AG09319 (cell line): Measurements from ENCODE around the gene FOXJ3.

ENCODE experiments used
- DNase-seq: peaks from one replicate; pipeline ENCODE4 v3.0.0-alpha.2; 2010; ENCODE audit warnings: low read depth; ENCODE audit errors: extremely low read depth
- CTCF ChIP-seq: IDR thresholded peaks from 2 replicates; pipeline ENCODE4 v1.5.1; 2011; ENCODE audit warnings: low read depth, mild to moderate bottlenecking, inconsistent platforms, low read length, moderate library complexity

FOXJ3 gene

DNA sequence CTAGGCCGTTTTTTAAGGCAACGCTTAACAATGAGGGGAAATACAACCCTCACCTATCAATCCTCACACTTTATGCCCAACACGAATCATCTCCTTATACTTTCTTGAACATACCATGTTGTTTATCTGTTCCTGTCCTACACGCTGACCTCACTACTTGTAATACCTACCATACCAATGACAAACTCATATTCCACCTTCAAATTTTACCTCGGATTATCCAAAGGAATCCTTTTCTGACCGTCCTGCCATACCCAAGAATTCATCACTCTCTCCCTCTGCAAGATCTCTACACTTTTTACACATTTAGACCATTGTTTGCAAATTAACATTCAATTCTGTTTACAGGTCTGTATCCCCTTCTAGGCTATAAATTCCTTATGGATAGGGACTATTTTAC lies 106.1 kb downstream of the FOXJ3 start:
- no peak for DNase-seq
- TF ChIP-seq CTCF, result no peak

GRCh38 chr1:42223036-42223435 lies 112.0 kb downstream of the FOXJ3 start:
- TF ChIP-seq CTCF, result no peak
- no peak for DNase-seq

- DNase-seq, result no peak
- TF ChIP-seq CTCF, result no peak
Observed at GRCh38 chr1:42221952-42222606, 113.0 kb downstream of the FOXJ3 start.

GRCh38 chr1:42221456-42221855 lies 113.6 kb downstream of the FOXJ3 start:
- no peak for DNase-seq
- no peak for TF ChIP-seq CTCF

- DNase-seq, result no peak
- no peak for TF ChIP-seq CTCF
Observed at GRCh38 chr1:42219627-42220026, 115.4 kb downstream of the FOXJ3 start.

- peak; percentile 11 for DNase-seq
- TF ChIP-seq CTCF, result no peak
Observed at GRCh38 chr1:42214447-42214871, 120.6 kb downstream of the FOXJ3 start.

GRCh38 chr1:42211224-42211623 lies 123.8 kb downstream of the FOXJ3 start:
- DNase-seq, result no peak
- TF ChIP-seq CTCF, result no peak
